Measurements from ENCODE around the gene TMPRSS6.

DNA sequence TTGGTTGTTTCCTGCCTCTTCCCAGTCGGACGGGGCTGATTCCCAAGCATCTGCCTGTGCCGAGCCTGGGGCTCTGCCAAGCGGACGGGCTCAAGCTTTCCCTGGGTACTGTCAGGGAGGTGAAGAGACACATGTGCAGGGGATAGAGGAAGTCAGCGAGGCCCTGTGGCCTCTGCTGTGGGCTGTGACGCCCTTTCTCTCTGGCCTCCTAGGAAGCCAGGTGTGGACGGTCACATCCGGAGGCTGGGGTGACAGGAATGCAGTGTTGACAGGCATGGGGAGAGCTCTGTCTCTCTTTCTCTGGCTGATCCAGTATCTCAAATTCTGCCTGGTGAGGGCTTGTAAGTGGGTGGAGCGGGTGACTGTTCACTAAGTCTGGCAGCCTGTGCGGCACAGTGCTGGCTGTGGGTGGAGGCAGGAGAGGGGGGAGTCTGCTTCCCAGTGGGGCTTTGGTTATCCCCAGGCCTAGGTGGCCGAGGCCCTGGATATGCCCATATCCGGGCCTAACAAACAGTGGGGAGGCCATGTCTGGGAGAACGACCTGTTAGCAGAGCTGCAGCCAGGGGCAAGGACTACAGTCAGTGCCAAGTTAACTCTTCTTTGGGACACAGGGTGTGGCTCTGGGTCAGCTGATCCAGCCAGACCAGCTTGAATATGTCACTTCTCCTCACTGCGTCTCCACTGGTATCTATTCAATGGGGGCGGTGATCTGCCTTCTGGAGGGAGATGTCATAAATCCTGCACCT is 56.0 kb downstream of the TMPRSS6 start:
- TF ChIP-seq, protein P1, sequence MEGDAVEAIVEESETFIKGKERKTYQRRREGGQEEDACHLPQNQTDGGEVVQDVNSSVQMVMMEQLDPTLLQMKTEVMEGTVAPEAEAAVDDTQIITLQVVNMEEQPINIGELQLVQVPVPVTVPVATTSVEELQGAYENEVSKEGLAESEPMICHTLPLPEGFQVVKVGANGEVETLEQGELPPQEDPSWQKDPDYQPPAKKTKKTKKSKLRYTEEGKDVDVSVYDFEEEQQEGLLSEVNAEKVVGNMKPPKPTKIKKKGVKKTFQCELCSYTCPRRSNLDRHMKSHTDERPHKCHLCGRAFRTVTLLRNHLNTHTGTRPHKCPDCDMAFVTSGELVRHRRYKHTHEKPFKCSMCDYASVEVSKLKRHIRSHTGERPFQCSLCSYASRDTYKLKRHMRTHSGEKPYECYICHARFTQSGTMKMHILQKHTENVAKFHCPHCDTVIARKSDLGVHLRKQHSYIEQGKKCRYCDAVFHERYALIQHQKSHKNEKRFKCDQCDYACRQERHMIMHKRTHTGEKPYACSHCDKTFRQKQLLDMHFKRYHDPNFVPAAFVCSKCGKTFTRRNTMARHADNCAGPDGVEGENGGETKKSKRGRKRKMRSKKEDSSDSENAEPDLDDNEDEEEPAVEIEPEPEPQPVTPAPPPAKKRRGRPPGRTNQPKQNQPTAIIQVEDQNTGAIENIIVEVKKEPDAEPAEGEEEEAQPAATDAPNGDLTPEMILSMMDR (conservative IDR thresholded peaks at IDR 0.05 in 1 of 2, IDR thresholded peaks at IDR 0.05 in 1 of 2; ENCODE audit: low read depth in 1 of 2, low read length in 2 of 2), result no peak
- no peak for TF ChIP-seq EZH2 (IDR thresholded peaks at IDR 0.05; ENCODE audit: low read length, missing control alignments)
